NCI-H2171 (cell line): ENCODE results near the gene ZSWIM2.
"Not testable (repeated sequence)": the region's sequence is repeated elsewhere in the genome, so short reads cannot be mapped to it uniquely, and the experiment has no call there.

ENCODE experiments used
- DNase-seq: peaks from one replicate; lab custom pipeline; 2025; lab: John Stamatoyannopoulos, UW

ZSWIM2 gene

DNA sequence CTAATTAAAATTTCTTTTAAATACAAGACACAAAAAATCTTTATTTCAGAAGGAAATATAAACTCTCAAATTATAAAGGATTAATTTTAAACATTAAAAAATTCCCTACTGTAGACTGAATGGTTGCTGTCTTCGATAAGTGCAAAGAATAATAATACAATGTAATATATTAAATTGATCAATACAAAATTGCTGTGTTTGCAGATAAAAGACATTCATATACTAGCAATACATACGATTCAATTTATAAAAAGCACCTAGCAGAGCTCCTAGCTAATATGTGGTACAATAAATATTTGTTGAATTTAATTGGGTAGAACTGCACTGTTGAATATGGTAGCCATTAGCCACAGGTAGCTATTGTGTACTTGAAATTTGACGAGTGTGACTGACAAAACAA is 6.6 kb downstream of the ZSWIM2 start:
- no peak for DNase-seq

DNA sequence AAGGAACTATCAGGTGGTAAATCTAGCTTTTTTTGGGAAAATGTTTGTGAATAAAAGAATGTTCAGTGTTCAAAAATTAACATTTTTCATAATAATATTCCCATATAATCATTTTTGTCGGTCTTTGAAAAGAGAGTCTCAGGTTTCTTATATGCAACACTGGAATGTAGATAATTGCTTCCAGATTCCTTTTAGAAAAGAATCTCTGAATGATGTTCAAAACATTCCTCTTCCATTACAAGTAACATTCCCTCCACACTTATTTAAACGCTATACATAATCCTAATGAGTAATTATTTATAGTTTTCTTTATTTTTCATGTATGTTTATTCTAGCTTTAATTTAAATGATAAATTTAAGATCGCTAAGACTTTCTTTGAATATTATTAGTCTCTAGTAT is 7.0 kb downstream of the ZSWIM2 start:
- DNase-seq: no peak

DNA sequence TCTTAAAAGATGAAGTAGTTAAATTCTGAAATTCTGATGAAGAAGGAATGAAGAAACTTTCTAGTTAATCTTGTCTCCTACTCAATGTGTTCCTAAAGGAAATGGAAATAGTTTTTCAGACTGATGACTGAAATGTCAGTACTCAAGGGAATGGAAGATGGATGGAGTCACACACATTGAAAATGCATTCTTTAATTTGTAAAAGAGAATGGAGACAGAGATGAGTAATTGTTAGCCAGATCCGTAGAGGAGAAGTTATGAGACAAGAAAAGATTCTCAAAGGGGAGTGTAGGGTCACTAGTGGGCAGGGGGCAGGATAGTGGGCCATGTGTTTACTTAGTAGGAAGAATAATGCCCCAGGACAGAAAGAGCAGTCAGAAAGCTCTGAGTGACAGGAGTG is 13.3 kb downstream of the ZSWIM2 start:
- DNase-seq: no peak

DNA sequence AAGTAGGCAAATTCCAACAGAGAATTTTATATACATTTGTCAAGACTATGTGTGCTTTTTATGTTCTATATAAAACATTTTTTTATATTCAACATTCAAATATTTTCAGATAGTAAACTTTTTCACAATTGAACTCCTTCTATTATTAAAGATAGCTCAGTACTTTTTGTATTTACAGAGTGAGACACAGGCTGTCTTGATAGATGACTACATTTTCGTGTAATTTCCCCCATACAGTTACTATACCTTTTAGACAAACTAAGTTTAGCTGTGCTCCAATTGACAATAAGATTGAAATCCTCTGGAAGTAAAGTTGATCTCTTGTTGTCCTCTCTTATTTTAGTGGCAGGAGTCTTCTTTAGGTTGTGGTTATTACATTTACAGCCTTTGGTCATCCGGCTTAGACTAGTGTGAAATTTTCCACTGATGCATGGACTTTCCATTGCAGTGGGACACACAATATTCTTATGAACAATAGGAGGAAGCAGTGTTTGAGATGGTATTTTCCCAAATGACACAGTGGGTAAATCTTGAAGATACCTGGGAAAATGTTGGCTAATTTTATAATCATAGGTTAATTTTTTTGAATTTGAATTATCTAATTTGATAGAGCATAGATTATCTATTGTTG is 21.0 kb downstream of the ZSWIM2 start:
- DNase-seq: no peak

DNA sequence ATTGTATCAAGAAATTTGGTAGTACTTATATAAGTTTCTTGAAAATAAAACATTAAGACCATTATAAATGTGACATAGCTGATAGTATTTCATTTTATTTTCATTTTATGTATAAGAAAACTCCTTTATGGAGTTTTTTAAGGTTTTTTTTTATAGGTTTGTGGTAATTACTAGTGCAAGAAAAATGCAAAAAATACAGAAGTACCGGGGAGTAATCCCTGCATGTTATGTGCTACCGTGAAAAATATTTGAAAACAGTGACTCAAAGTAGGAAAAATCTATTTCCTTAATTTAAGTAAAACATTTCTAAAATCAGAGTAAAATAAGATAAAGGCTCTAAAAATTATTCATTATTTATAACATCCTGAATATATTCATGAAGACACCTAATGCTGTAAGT is 21.6 kb downstream of the ZSWIM2 start:
- DNase-seq: no peak

DNA sequence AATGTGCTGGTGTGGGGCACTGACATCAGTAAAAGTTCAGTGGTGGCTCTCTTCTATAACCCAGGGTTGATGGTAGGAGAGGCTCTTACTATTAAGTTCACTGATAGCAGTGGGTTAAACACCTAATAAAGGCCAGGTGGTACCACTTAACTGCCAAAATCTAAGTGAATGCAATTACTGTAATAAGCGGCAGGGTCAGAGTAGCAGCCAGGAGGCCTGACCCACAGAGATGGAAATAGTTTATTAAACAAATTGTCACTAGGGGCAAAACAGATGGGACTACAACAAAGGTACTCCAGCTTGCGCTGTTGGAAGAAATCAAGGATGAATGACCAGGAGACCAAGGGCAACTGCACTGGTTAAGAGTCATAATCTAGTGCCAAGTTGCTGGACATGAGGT is 26.6 kb downstream of the ZSWIM2 start:
- no peak for DNase-seq

DNA sequence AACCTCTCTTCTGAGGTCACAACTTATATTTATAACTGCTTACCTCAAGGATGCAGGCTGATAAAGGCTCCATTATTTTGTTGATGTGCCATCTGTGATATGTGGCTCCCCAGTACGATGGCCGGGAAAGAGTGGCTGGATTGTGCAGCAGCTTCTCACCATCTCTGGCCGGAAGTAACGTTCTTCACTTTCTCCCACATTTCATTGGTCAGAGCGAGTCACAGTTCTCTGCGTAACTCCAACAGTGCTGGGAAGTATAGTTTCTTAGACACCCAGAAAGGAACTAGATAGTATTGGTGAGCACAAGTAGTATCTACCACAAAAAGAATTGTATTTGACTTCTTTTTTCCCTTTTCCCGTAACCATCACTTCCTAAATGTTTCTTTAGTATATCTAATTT is 28.7 kb downstream of the ZSWIM2 start:
- no peak for DNase-seq

DNA sequence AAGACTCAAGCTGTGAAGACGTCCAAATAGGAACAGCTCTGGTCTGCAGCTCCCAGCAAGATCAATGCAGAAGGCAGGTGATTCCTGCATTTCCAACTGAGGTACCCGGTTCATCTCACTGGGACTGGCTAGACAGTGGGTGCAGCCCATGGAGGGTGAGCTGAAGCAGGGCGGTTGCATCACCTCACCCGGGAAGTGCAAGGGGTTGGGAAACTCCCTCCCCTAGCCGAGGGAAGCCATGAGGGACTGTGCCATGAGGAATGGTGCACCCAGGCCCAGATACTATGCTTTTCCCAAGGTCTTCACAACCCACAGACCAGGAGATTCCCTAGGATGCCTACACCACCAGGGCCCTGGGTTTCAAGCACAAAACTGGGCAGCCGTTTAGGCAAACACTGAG is 37.2 kb downstream of the ZSWIM2 start:
- not testable (repeated sequence) for DNase-seq

DNA sequence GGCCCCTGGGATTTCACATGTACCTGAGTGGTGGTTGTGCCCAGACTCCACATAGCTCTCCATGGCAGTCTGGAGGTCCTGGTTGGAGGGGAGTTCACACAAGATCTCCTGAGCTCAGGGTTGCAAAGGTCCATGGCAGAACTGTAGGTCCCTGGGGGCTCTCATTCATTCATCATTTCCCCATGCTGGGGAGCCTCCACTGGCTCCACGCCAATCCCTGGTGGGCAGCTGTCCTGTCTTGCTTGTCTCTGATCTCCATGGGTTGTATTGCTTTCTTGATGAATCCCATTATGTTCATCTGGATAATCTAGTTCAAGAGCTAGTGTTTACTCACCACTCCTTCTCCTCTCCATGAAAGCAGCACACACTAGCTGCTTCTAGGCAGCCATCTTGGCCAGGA is 42.4 kb downstream of the ZSWIM2 start:
- DNase-seq: no peak

DNA sequence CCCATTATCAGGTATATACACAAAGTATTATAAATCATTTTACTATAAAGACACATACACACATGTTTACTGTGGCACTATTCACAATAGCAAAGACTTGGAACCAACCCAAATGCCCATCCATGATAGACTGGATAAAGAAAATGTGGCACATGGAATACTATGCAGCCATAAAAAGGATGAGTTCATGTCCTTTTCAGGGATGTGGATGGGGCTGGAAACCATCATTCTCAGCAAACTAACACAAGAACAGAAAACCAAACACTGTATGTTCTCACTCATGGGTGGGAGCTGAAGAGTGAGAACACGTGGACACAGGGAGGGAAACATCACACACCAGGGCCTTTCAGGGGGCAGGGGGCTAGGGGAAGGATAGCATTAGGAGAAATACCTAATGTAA is 50.4 kb downstream of the ZSWIM2 start:
- not testable (repeated sequence) for DNase-seq

DNA sequence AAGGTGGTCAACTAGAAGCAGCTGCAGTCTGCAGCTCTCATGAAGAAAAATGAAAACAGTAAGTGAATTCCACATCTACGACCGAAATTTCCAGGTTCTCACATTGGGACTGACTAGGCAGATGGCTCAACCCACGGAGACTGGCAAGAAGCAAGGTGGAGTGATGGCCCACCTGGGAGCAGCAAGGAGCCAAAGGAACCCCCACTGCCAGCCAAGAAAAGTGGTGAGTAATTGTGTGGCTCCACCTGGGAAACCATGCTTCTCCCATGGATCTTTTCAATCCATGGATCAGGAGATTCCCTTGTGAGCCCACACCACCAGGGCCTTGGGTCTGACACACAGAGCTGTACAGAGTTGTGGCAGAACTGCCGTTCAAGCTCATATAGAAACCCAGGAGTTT is 64.0 kb downstream of the ZSWIM2 start:
- DNase-seq: no peak

DNA sequence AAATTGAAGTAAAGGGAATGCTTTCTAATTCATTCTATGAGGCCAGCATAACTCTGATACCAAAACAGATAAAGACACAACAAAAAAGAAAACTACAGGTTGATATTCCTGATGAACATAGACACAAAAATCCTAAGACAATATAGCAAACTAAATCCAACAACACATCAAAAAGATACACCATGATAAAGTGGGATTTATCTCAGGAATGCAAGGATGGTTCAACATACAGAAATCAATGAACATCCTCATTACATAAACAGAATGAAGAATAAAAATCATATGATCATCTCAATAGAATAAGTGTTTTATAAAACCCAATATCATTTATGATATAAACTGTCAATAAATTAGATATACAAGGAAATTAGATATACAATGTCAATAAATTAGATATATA is 65.7 kb downstream of the ZSWIM2 start:
- DNase-seq: no peak

DNA sequence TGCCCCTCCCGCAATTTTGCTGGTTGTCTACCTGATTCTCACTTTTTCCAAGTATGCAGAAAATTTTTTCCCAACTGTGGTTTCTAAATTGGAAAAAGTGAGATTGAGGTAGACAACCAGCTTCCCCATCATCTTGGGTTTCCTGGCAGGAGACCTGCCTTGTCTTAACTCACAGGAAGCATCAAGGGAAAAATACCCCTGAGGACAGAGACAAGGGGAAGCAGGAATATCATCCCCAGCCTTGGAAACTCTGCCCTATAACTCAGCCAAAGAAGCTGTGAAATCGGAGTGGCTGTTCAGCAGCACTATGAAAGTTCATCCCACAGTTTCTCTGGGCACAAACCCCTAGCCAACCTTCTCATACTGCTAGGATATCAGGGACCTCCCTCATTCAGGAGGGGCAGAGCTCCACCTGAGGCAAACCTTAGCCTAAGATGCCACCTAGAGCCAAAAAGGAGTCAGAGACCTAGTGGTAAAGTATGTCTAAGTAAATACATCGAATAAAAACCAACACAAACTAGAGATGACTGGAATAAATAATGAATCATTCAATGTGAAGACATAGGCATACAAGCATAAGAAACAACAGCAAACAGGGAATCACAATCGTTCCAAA is 68.2 kb downstream of the ZSWIM2 start:
- DNase-seq: peak; percentile 13
